Neural cell (in vitro differentiated cells): ENCODE data around the gene CCDC122. TPM values are rescaled to one million over a fixed set of nuclear protein-coding genes. Genes with fewer than 3 reads are reported as not detected.

Experiments
- H2AFZ ChIP-seq: fragments of 200-600, 300-800 bp; sonication (generic), shearing (Covaris generic); 2 replicates; pipeline ENCODE4 v1.6.0; 2014; ENCODE audit warnings: low read depth, mild to moderate bottlenecking, antibody characterized with exemption, low read length, moderate library complexity
- H3F3A ChIP-seq: fragments of 200-600 bp; shearing (Covaris generic); 2 replicates; pipeline ENCODE4 v1.6.1; 2016; ENCODE audit warnings: mild to moderate bottlenecking, moderate library complexity, mixed read lengths, antibody characterized with exemption, low read length; ENCODE audit not compliant: insufficient read depth, poor library complexity, severe bottlenecking
- H3K27ac ChIP-seq: fragments of 200-600, 300-800 bp; sonication (generic), shearing (Covaris generic); 2 replicates; pipeline ENCODE4 v1.5.1; 2014; ENCODE audit warnings: mild to moderate bottlenecking, low read length, moderate library complexity
- H3K27me3 ChIP-seq: fragments of 300-800, 200-600 bp; sonication (generic), shearing (Covaris generic); 2 replicates; pipeline ENCODE4 v1.6.0; 2014; ENCODE audit warnings: mild to moderate bottlenecking, low read depth, low read length, moderate library complexity; ENCODE audit not compliant: insufficient read depth
- H3K36me3 ChIP-seq: fragments of 300-800, 200-600 bp; sonication (generic), shearing (Covaris generic); 2 replicates; pipeline ENCODE4 v1.5.1; 2014; ENCODE audit warnings: mild to moderate bottlenecking, antibody characterized with exemption, low read length, moderate library complexity; ENCODE audit not compliant: insufficient read depth
- H3K4me2 ChIP-seq: fragments of 300-800, 200-600 bp; sonication (generic), shearing (Covaris generic); 2 replicates; pipeline ENCODE4 v1.6.0; 2014; ENCODE audit warnings: mild to moderate bottlenecking, low read length
- H3K4me3 ChIP-seq: fragments of 300-800, 200-600 bp; sonication (generic), shearing (Covaris generic); 2 replicates; pipeline ENCODE4 v1.5.1; 2014; ENCODE audit warnings: mild to moderate bottlenecking, low read length, moderate library complexity
- H3K79me2 ChIP-seq: fragments of 200-600 bp; shearing (Covaris generic); replicated peaks from 2 replicates; pipeline ENCODE4 v1.6.0; 2014; ENCODE audit warnings: mild to moderate bottlenecking, low read length, moderate library complexity; ENCODE audit not compliant: insufficient read depth
- H3K9ac ChIP-seq: fragments of 300-800, 200-600 bp; sonication (generic), shearing (Covaris generic); 2 replicates; pipeline ENCODE4 v1.6.1; 2016; ENCODE audit warnings: mild to moderate bottlenecking, low read length, mixed read lengths
- H3K9me2 ChIP-seq: fragments of 200-600 bp; shearing (Covaris generic); 2 replicates; pipeline ENCODE4 v1.6.1; 2016; ENCODE audit warnings: mild to moderate bottlenecking, low read length, mixed read lengths; ENCODE audit not compliant: insufficient read depth
- H3K9me3 ChIP-seq: fragments of 200-600, 300-800 bp; sonication (generic), shearing (Covaris generic); 2 replicates; pipeline ENCODE4 v1.6.1; 2016; ENCODE audit warnings: mild to moderate bottlenecking, mixed run types, low read length, moderate library complexity, mixed read lengths
- H4K20me1 ChIP-seq: fragments of 200-600 bp; shearing (Covaris generic); 2 replicates; pipeline ENCODE4 v1.6.1; 2016; ENCODE audit warnings: mild to moderate bottlenecking, mixed run types; ENCODE audit not compliant: insufficient read depth
- EP300 ChIP-seq: fragments of 450-650 bp; conservative IDR thresholded peaks from 2 replicates; pipeline ENCODE4 v1.6.1; 2014; ENCODE audit warnings: antibody characterized with exemption, mild to moderate bottlenecking, moderate library complexity; ENCODE audit not compliant: poor library complexity, severe bottlenecking
- EZH2 ChIP-seq: fragments of 200-600, 300-800 bp; shearing (Covaris generic), sonication (generic); IDR thresholded peaks from 2 replicates; pipeline ENCODE4 v1.6.1; 2014; ENCODE audit warnings: antibody characterized with exemption, low read length, borderline replicate concordance, mild to moderate bottlenecking; ENCODE audit not compliant: insufficient read depth, poor library complexity, severe bottlenecking
- MXI1 ChIP-seq: fragments of 450-650 bp; conservative IDR thresholded peaks from 2 replicates; pipeline ENCODE4 v1.6.1; 2014; ENCODE audit warnings: antibody characterized with exemption, mild to moderate bottlenecking; ENCODE audit not compliant: poor library complexity, severe bottlenecking
- POLR2AphosphoS5 ChIP-seq: IDR thresholded peaks from 2 replicates; pipeline ENCODE4 v1.6.1; 2012
- RAD21 ChIP-seq: fragments of 450-650 bp; conservative IDR thresholded peaks from 2 replicates; pipeline ENCODE4 v1.6.1; 2014; ENCODE audit warnings: antibody characterized with exemption, mild to moderate bottlenecking, moderate library complexity
- REST ChIP-seq: IDR thresholded peaks from 2 replicates; pipeline ENCODE4 v1.6.1; 2012; ENCODE audit warnings: borderline replicate concordance
- SMC3 ChIP-seq: fragments of 450-650 bp; conservative IDR thresholded peaks from 2 replicates; pipeline ENCODE4 v1.6.1; 2014; ENCODE audit warnings: antibody characterized with exemption, mild to moderate bottlenecking, moderate library complexity; ENCODE audit not compliant: poor library complexity
- TAF1 ChIP-seq: IDR thresholded peaks from 2 replicates; pipeline ENCODE4 v1.6.1; 2012; ENCODE audit warnings: low read depth
- polyA plus RNA-seq: library from polyadenylated mRNA; depleted of rRNA; stranded (reverse); fragments of >200 nt; gene quantifications from 2 replicates; pipeline ENCODE4 v1.2.3, GENCODE V29; 2014
- TF ChIP-seq, protein P1 (sequence below): fragments of 450-650 bp; IDR thresholded peaks from 2 replicates; pipeline ENCODE4 v1.5.1; 2014; ENCODE audit warnings: antibody characterized with exemption, mild to moderate bottlenecking, moderate library complexity; ENCODE audit not compliant: poor library complexity, severe bottlenecking

The CCDC122 gene
- polyA plus RNA-seq, 1 donor from 2014 or later: 0.79 TPM

DNA sequence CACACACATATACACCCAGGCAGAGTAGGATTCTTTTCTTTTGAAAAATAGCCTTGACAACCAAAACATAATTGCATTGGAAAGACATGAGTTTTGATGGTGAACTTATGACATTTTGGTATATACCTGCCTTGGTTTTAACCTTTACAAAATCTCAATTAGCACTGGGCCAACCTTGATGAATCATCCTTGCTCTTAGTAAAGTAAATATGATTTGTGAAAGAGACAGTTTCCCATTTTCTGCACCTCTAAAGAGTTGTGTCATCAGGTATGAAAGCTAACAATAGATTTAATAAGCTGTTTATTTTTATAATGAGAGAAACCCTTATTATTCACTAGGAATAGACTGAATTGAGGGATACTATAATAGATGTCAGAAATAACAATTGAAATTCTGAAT, 77.0 kb downstream of the CCDC122 start:
- Histone ChIP-seq H3K9ac (no peak overlapping the region), H3K27ac (no peak overlapping the region), H3K27me3 (no peaks in the 10 kb centered on the region), H3K9me3 (no peaks in the 10 kb centered on the region), H3F3A (no peaks in the 10 kb centered on the region), H3K79me2 (no peaks in the 10 kb centered on the region), H3K9me2 (no peaks in the 10 kb centered on the region), H3K36me3 (no peaks in the 10 kb centered on the region), H3K4me2 (no peak overlapping the region), H3K4me3 (no peak overlapping the region), H4K20me1 (no peaks in the 10 kb centered on the region), H2AFZ (no peak overlapping the region)
- no peak for TF ChIP-seq REST
- TF ChIP-seq POLR2AphosphoS5: no peak
- no peak for TF ChIP-seq TAF1
- TF ChIP-seq MXI1: no peak
- no peak for TF ChIP-seq SMC3
- TF ChIP-seq, protein P1, sequence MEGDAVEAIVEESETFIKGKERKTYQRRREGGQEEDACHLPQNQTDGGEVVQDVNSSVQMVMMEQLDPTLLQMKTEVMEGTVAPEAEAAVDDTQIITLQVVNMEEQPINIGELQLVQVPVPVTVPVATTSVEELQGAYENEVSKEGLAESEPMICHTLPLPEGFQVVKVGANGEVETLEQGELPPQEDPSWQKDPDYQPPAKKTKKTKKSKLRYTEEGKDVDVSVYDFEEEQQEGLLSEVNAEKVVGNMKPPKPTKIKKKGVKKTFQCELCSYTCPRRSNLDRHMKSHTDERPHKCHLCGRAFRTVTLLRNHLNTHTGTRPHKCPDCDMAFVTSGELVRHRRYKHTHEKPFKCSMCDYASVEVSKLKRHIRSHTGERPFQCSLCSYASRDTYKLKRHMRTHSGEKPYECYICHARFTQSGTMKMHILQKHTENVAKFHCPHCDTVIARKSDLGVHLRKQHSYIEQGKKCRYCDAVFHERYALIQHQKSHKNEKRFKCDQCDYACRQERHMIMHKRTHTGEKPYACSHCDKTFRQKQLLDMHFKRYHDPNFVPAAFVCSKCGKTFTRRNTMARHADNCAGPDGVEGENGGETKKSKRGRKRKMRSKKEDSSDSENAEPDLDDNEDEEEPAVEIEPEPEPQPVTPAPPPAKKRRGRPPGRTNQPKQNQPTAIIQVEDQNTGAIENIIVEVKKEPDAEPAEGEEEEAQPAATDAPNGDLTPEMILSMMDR: no peak
- no peak for TF ChIP-seq EZH2
- no peak for TF ChIP-seq RAD21
- TF ChIP-seq EP300: no peak

DNA sequence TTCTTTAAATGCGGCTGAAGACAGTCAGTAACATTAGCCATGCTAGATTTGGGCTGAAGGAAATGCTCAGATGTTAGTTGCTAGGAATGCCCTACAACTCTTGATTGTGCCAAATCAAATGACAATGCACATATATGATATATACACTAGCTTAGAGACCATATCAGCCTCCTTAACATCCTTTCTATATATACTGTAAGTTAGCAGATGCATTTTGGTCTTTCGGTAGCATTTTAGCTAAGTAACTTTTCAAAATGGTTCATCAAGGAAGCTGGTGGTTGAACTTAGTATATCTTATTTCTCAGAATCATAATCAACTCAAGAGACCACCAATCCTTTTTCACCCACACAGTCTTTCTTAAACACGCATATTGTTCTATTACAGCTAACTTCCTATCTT, 78.7 kb downstream of the CCDC122 start:
- Histone ChIP-seq H4K20me1 (no peaks in the 10 kb centered on the region), H3K9me3 (no peaks in the 10 kb centered on the region), H3K9ac (no peak overlapping the region), H3K36me3 (no peaks in the 10 kb centered on the region), H3K27ac (no peak overlapping the region), H3K9me2 (no peaks in the 10 kb centered on the region), H3K4me2 (no peak overlapping the region), H3K27me3 (no peaks in the 10 kb centered on the region), H3F3A (no peaks in the 10 kb centered on the region), H3K4me3 (no peak overlapping the region), H3K79me2 (no peaks in the 10 kb centered on the region), H2AFZ (no peak overlapping the region)
- TF ChIP-seq MXI1 (no peak), POLR2AphosphoS5 (no peak), TAF1 (no peak), EZH2 (no peak), RAD21 (no peak), REST (no peak), SMC3 (no peak), EP300 (no peak)
- TF ChIP-seq, protein P1: no peak
